WTC11 (cell line): ENCODE data around the gene LRRC74B. TPM values are rescaled to one million over a fixed set of nuclear protein-coding genes. Genes with fewer than 3 reads are reported as not detected.

Source experiments
- ATAC-seq: fragments of 200-7000 bp; cut with Tn5 transposase; 2 replicates; pipeline ENCODE4 v1.10.0; 2021; ENCODE audit warnings: mild to moderate bottlenecking, moderate library complexity
- CTCF ChIA-PET: fragments of 300-600 bp; sonication (Branson Sonifier 250); formaldehyde crosslinking; loops from one replicate; lab custom pipeline; 2021; ENCODE audit warnings: antibody characterized with exemption; lab: Charles Lee
- POLR2A ChIA-PET: fragments of 350-600 bp; sonication (Branson Sonifier 250); formaldehyde crosslinking; loops from one replicate; lab custom pipeline; 2021; ENCODE audit warnings: antibody characterized with exemption; lab: Charles Lee
- DNase-seq: peaks from one replicate; pipeline ENCODE4 v3.0.0; 2021; ENCODE audit warnings: low spot score
- H3K27ac Mint-ChIP-seq: 2 replicates; pipeline ENCODE4 v1.8.0; 2021; ENCODE audit warnings: mixed read lengths
- H3K27me3 Mint-ChIP-seq: 2 replicates; pipeline ENCODE4 v1.8.0; 2021; ENCODE audit warnings: low read depth, mild to moderate bottlenecking, moderate library complexity, mixed read lengths
- H3K36me3 Mint-ChIP-seq: 2 replicates; pipeline ENCODE4 v1.8.0; 2021; ENCODE audit warnings: mixed read lengths
- H3K4me1 Mint-ChIP-seq: 2 replicates; pipeline ENCODE4 v1.8.0; 2022; ENCODE audit warnings: mixed read lengths
- H3K4me3 Mint-ChIP-seq: 2 replicates; pipeline ENCODE4 v1.8.0; 2021; ENCODE audit warnings: mild to moderate bottlenecking, moderate library complexity, mixed read lengths
- H3K9me3 Mint-ChIP-seq: 2 replicates; pipeline ENCODE4 v1.8.0; 2021; ENCODE audit warnings: mixed read lengths
- ATF1 ChIP-seq: sonication (generic); formaldehyde crosslinking; IDR thresholded peaks from 2 replicates; pipeline ENCODE4 v1.8.1; 2023; ENCODE audit warnings: mild to moderate bottlenecking, moderate library complexity, missing genetic modification reagents
- CBFB ChIP-seq: sonication (generic); formaldehyde crosslinking; IDR thresholded peaks from 2 replicates; pipeline ENCODE4 v1.8.1; 2022; ENCODE audit warnings: mild to moderate bottlenecking, low read depth, missing genetic modification reagents
- CTCF ChIP-seq: fragments of 200-600 bp; IDR thresholded peaks from 2 replicates; pipeline ENCODE4 v1.8.0; 2022; ENCODE audit warnings: antibody characterized with exemption
- EMX1 ChIP-seq: fragments of 250-450 bp; sonication (Bioruptor Pico); IDR thresholded peaks from 2 replicates; pipeline ENCODE4 v1.8.0; 2021; ENCODE audit warnings: mild to moderate bottlenecking
- FOXP1 ChIP-seq: sonication (generic); formaldehyde crosslinking; IDR thresholded peaks from 2 replicates; pipeline ENCODE4 v1.8.0; 2022; ENCODE audit warnings: missing genetic modification reagents, mild to moderate bottlenecking, moderate library complexity, borderline replicate concordance
- IRF2 ChIP-seq: sonication (generic); formaldehyde crosslinking; IDR thresholded peaks from 2 replicates; pipeline ENCODE4 v1.8.0; 2022; ENCODE audit warnings: low read depth, missing genetic modification reagents, borderline replicate concordance
- PRDM15 ChIP-seq: sonication (generic); formaldehyde crosslinking; IDR thresholded peaks from 2 replicates; pipeline ENCODE4 v1.8.0; 2022; ENCODE audit warnings: missing genetic modification reagents
- PREB ChIP-seq: sonication (generic); formaldehyde crosslinking; IDR thresholded peaks from 2 replicates; pipeline ENCODE4 v1.8.1; 2022; ENCODE audit warnings: mild to moderate bottlenecking, missing genetic modification reagents, moderate library complexity, borderline replicate concordance
- SMAD3 ChIP-seq: sonication (generic); formaldehyde crosslinking; IDR thresholded peaks from 2 replicates; pipeline ENCODE4 v1.8.0; 2022; ENCODE audit warnings: missing genetic modification reagents, mild to moderate bottlenecking, borderline replicate concordance
- SMAD4 ChIP-seq: sonication (generic); formaldehyde crosslinking; IDR thresholded peaks from 2 replicates; pipeline ENCODE4 v1.8.0; 2022; ENCODE audit warnings: mild to moderate bottlenecking, missing genetic modification reagents
- STAT6 ChIP-seq: sonication (generic); formaldehyde crosslinking; conservative IDR thresholded peaks from 2 replicates; pipeline ENCODE4 v1.8.1; 2023; ENCODE audit warnings: mild to moderate bottlenecking, low read depth, missing genetic modification reagents, moderate library complexity
- TEAD4 ChIP-seq: sonication (generic); formaldehyde crosslinking; IDR thresholded peaks from 2 replicates; pipeline ENCODE4 v1.8.0; 2022; ENCODE audit warnings: mild to moderate bottlenecking, missing genetic modification reagents
- USF2 ChIP-seq: sonication (generic); formaldehyde crosslinking; IDR thresholded peaks from 2 replicates; pipeline ENCODE4 v1.8.1; 2023; ENCODE audit warnings: mild to moderate bottlenecking, missing genetic modification reagents, moderate library complexity
- ZBTB43 ChIP-seq: sonication (generic); formaldehyde crosslinking; IDR thresholded peaks from 2 replicates; pipeline ENCODE4 v1.8.1; 2023; ENCODE audit warnings: mild to moderate bottlenecking, missing genetic modification reagents
- ZNF263 ChIP-seq: sonication (generic); formaldehyde crosslinking; IDR thresholded peaks from 2 replicates; pipeline ENCODE4 v1.8.1; 2022; ENCODE audit warnings: low read depth, mild to moderate bottlenecking, moderate library complexity, missing genetic modification reagents
- ZNF512 ChIP-seq: sonication (generic); formaldehyde crosslinking; IDR thresholded peaks from 2 replicates; pipeline ENCODE4 v1.8.1; 2022; ENCODE audit warnings: missing genetic modification reagents, borderline replicate concordance
- total RNA-seq: library from RNA; stranded (reverse); gene quantifications from 3 replicates; pipeline ENCODE4 v1.2.3, GENCODE V29; 2021

The LRRC74B gene
- total RNA-seq, 1 experiment from 2014 or later: not detected

- Mint-ChIP-seq H3K4me1 (peaks cover 36% of the 10 kb centered on the region), H3K27ac (no peak overlapping the region), H3K4me3 (peak overlapping the region; percentile 85), H3K36me3 (no peaks in the 10 kb centered on the region), H3K9me3 (no peaks in the 10 kb centered on the region), H3K27me3 (peaks cover 15% of the 10 kb centered on the region)
- ChIA-PET POLR2A (no interaction called here), CTCF (interaction anchor here (0.6 to 2.7 kb wide), 3 partner anchors 8 to 121 kb away, joined by 4 to 19 read pairs (median 5); no protein-coding TSS in a partner anchor)
- ATAC-seq (no peak), DNase-seq (no peak)
- no peak for TF ChIP-seq ZNF263
- TF ChIP-seq SMAD3 (CRISPR knock-in tag): no peak
- TF ChIP-seq TEAD4 (CRISPR knock-in tag): no peak
- TF ChIP-seq ZNF512 (CRISPR knock-in tag): no peak
Observed at GRCh38 chr22:21012446-21013407, 33.0 kb upstream of the LRRC74B start.

- Mint-ChIP-seq H3K36me3 (no peaks in the 10 kb centered on the region), H3K27ac (peak overlapping the region; percentile 89; the same call in 1 of the 2 replicates), H3K4me1 (peaks cover 36% of the 10 kb centered on the region), H3K27me3 (peaks cover 16% of the 10 kb centered on the region), H3K9me3 (no peaks in the 10 kb centered on the region), H3K4me3 (peak overlapping the region; percentile 85)
- ATAC-seq (peak; percentile 8), DNase-seq (no peak)
- POLR2A ChIA-PET: no interaction called here
- CTCF ChIA-PET: interaction anchor here (1.4 to 2.7 kb wide), 3 partner anchors 15 to 89 kb away, joined by 3 to 19 read pairs (median 3); partner anchors contain the start of gene LZTR1
- TF ChIP-seq IRF2 (CRISPR knock-in tag) (no peak), CTCF (no peak), PRDM15 (0 out of 2 replicates have a peak, but pooled peaks have one; percentile 25), SMAD4 (CRISPR knock-in tag) (no peak), ATF1 (CRISPR knock-in tag) (no peak), FOXP1 (0 out of 2 replicates have a peak, but pooled peaks have one; percentile 33), USF2 (CRISPR knock-in tag) (no peak), PREB (CRISPR knock-in tag) (no peak), STAT6 (CRISPR knock-in tag) (no peak), EMX1 (CRISPR knock-in tag) (no peak), ZNF263 (no peak), ZBTB43 (CRISPR knock-in tag) (no peak), CBFB (CRISPR knock-in tag) (no peak)
Observed at GRCh38 chr22:21013657-21014201, 32.0 kb upstream of the LRRC74B start.
